Bronchial epithelial cell (primary cell): Measurements from ENCODE around the gene SLC12A8. TPM values are rescaled to one million over a fixed set of nuclear protein-coding genes. Genes with fewer than 3 reads are reported as not detected.

Source experiments
- DNase-seq: peaks from one replicate; pipeline ENCODE4 v3.0.0-alpha.2; 2010; ENCODE audit warnings: low read depth
- FAIRE-seq: peaks from 2 replicates; lab custom pipeline; 2011; peaks lifted over from hg19 to GRCh38; lab: Jason Lieb, UNC
- H3K27me3 ChIP-seq: 2 replicates; pipeline ENCODE4 v1.5.1; 2011; ENCODE audit warnings: low read length; ENCODE audit not compliant: control insufficient read depth, insufficient read depth
- H3K36me3 ChIP-seq: 2 replicates; pipeline ENCODE4 v1.5.1; 2011; ENCODE audit warnings: low read length; ENCODE audit not compliant: control insufficient read depth, insufficient read depth
- H3K4me3 ChIP-seq: 2 replicates; pipeline ENCODE4 v1.5.1; 2011; ENCODE audit warnings: mild to moderate bottlenecking, low read depth, low read length, control low read depth
- total RNA-seq: library from RNA; depleted of rRNA; stranded (reverse); fragments of >200 nt; gene quantifications from 2 replicates; pipeline ENCODE4 v1.2.1, GENCODE V29; 2014
- TF ChIP-seq, protein P1 (sequence below): IDR thresholded peaks from 2 replicates; pipeline ENCODE4 v1.5.1; 2011; ENCODE audit warnings: mild to moderate bottlenecking, moderate library complexity, low read length, control low read depth, inconsistent platforms; ENCODE audit not compliant: insufficient read depth, severe bottlenecking

Gene SLC12A8
- total RNA-seq, 1 donor from 2014 or later, result 19.2 TPM

DNA sequence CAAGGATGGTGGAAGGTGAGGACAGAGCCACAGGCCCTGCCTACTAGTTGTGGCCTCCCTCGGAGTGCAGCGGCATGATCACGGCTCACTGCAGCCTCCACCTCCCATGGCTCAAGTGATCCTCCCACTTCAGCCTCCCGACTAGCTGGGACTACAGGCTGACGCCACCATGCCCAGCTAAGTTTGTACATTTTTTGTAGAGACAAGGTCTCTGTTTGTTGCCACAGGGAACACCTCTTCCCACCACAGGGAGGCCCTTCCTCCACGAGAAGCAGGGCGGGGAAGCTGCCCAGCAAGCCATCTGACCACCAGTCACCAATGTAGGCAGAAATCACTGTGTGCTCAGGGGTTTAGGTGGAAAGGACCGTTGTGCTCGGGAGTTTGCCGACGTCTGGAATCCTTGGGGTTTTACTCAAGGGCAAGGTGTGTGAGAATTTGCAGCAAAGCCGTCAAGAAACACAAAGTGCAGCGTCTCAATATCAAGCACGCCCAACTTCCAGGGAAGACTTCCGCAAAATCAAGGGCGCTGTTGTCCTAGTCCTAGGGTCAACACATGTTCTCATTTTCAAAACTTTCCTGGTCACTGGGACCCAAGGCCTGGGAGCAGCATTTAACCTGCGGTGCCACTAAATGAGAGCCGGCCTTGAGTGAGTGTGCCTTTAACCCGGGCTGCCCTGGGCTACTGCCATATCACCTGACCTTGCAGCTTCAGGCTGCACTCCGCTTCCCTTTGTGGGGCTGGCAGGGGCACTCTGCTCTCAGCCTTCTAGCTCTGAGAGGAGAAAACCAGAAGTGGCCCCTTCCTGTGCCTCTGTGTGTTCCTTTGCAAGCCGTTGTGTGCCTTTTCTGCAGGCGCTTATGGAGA is 65.7 kb downstream of the SLC12A8 start:
- DNase-seq (no peak), FAIRE-seq (no peak)
- Histone ChIP-seq H3K36me3 (no peaks in the 10 kb centered on the region), H3K27me3 (no peaks in the 10 kb centered on the region), H3K4me3 (no peak overlapping the region)
- TF ChIP-seq, protein P1, sequence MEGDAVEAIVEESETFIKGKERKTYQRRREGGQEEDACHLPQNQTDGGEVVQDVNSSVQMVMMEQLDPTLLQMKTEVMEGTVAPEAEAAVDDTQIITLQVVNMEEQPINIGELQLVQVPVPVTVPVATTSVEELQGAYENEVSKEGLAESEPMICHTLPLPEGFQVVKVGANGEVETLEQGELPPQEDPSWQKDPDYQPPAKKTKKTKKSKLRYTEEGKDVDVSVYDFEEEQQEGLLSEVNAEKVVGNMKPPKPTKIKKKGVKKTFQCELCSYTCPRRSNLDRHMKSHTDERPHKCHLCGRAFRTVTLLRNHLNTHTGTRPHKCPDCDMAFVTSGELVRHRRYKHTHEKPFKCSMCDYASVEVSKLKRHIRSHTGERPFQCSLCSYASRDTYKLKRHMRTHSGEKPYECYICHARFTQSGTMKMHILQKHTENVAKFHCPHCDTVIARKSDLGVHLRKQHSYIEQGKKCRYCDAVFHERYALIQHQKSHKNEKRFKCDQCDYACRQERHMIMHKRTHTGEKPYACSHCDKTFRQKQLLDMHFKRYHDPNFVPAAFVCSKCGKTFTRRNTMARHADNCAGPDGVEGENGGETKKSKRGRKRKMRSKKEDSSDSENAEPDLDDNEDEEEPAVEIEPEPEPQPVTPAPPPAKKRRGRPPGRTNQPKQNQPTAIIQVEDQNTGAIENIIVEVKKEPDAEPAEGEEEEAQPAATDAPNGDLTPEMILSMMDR, result no peak

DNA sequence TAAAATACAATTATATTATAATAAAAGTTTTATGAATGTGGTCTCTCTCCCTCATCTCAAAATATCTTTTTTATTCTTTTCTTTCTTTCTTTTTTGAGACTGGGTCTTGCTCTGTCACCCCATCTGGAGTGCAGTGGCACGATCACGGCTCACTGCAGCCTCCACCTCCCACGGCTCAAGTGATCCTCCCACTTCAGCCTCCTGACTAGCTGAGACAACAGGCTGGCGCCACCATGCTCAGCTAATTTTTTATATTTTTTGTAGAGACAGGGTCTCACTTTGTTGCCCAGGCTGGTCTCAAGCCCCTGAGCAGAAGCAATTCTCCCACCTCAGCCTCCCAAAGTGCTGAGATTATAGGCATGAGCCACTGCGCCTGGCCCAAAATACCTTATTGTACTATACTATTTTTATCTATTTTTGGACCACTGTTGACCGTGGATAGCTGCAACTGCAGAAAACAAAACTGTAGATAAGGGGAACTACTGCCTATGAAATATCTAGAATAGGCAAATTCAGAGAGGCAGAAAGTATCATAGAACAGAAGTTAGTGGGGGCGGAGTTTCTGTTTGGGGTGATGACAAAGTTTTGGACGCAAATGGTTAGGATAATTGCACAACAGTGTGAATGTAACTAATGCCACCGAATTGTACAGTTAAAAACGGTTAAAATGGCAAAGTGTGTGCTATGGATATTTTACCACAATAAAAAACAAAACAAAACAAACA is 66.6 kb downstream of the SLC12A8 start:
- H3K27me3 ChIP-seq, result no peaks in the 10 kb centered on the region
- no peaks in the 10 kb centered on the region for H3K36me3 ChIP-seq
- TF ChIP-seq, protein P1, result no peak
- FAIRE-seq (no peak), DNase-seq (no peak)
- no peak overlapping the region for H3K4me3 ChIP-seq

DNA sequence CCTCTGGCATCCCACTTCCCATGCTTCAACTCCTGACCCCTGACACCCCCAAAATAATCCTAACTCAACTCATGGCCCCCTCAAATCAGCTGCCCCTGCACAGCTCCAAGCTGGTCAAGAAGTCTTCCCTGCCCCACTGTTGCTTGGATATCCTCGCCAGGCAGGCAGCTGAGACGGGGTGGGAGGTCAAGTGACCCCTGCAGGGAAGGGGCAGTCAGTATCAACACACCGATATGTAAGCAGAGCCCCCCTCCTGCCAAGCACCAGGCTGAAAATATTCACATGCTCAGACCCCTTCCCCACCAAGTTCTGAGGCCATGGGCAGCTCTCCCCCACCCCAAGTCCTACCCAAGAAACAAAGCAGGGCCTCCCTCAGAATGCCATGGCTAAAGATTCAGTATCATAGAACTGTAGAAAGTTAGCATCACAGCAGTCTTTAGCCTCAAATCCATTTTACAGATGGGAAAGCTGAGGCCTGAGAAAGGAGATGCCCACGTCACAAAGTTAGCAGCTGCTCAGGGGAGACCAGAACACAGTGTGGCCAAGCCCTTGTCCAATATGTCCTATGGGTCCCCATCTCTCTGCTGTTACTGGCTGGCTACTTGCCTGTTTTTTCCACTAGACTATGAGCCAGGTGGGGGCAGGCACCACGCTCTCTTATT is 67.8 kb downstream of the SLC12A8 start:
- H3K36me3 ChIP-seq, result no peaks in the 10 kb centered on the region
- DNase-seq (no peak), FAIRE-seq (no peak)
- no peak overlapping the region for H3K4me3 ChIP-seq
- TF ChIP-seq, protein P1, result no peak
- H3K27me3 ChIP-seq, result no peaks in the 10 kb centered on the region

DNA sequence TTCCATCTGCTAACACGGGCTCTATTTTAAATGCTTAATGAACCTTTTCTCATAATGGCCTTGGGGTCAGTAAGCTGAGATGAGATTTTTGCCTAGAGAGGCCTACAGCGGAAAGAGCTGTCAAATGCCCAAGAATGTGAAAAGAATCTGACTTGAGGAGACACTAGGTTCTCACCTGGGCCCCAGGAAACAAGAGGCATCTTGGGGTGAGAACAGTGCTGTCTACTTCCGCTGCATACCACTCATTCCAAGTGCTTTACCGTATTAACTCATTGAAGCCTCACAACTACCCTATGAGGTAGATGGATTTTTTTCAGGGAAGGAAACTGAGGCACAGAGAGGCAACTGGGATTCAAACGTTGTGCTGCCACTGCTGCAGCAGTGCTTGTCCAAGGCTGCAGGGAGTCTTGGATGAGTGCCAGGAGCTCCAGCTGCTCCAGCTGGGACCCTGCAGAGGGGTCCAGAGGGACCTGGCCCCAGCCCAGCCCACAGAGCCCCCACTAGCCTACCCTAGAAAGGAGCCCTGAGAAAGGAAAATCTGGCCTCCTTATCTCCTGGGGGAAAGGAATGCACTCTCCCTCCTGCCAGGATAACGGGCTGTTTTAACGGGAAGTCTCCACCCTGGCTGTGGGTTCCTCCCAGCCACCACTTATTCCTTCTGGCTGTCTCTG is 68.4 kb downstream of the SLC12A8 start:
- FAIRE-seq, result no peak
- H3K4me3 ChIP-seq, result no peak overlapping the region
- TF ChIP-seq, protein P1, result no peak
- no peaks in the 10 kb centered on the region for H3K27me3 ChIP-seq
- DNase-seq, result no peak
- no peaks in the 10 kb centered on the region for H3K36me3 ChIP-seq

DNA sequence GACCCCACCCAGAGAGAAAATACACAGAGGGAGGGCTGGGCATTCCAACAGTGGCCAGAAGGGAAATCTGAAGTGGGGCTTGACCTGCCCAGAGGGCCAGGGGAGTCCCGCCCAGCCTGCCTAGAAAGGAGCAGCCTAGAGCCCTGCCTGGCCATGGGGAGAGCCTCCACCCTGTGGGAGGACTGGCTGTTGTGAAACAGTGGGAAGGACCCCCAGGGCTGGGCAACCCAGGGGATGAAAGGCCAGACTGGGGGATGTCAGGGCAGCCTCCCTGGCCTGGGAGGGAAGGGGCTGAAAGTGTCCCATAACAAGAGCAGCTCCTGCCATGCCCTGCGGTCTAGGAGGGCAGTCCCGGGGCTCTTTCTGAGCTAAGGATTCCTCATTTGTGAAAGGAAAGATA is 69.0 kb downstream of the SLC12A8 start:
- TF ChIP-seq, protein P1, result no peak
- no peak for FAIRE-seq
- DNase-seq, result no peak
- H3K4me3 ChIP-seq, result no peak overlapping the region
- no peaks in the 10 kb centered on the region for H3K36me3 ChIP-seq
- no peaks in the 10 kb centered on the region for H3K27me3 ChIP-seq
